Astrocyte of the cerebellum (primary cell): ENCODE results near the gene SLC12A1.
A peak's percentile ranks its signal among the peaks of the same experiment; 100 is the strongest.

Experiments
- DNase-seq: peaks from one replicate; pipeline ENCODE4 v3.0.0-alpha.2; 2011; ENCODE audit warnings: low read depth
- H3K4me3 ChIP-seq: 2 replicates; pipeline ENCODE4 v1.5.1; 2011; ENCODE audit warnings: mild to moderate bottlenecking, low read depth, low read length, moderate library complexity
- in situ Hi-C: cut with HindIII; loops from 2 replicates; pipeline ENCODE4 v1.10.0; 2017; ENCODE audit warnings: low sequenced_read_pairs
- TF ChIP-seq, protein P1 (sequence below): IDR thresholded peaks from 2 replicates; pipeline ENCODE4 v1.5.1; 2012; ENCODE audit warnings: low read length, low read depth, moderate library complexity, mild to moderate bottlenecking; ENCODE audit errors: missing control alignments

Gene SLC12A1

DNA sequence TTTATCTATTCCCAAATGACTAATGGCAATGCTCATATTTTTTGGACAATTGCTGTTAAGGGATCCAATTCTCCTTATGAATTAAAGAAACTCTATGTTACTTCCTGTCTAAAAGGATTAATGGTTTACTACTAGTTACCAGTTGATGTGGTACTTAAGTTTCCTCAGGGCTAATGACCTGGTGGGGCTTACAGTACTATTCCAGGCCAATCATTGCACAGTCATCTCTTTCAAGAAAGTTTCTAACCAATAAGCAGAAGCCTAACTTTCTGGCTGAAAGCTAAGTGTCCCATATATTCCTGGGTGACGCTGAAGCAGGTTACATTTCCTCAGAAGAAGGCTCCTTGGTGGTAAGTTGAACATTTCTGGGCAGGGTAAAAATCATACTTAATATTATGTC, at the start of gene SLC12A1:
Gene SLC12A1, plus strand, starts transcription at position 322 of the 400 bp plus-strand sequence. CDS start 1,418 bp downstream, outside the sequence.
- TF ChIP-seq, protein P1, sequence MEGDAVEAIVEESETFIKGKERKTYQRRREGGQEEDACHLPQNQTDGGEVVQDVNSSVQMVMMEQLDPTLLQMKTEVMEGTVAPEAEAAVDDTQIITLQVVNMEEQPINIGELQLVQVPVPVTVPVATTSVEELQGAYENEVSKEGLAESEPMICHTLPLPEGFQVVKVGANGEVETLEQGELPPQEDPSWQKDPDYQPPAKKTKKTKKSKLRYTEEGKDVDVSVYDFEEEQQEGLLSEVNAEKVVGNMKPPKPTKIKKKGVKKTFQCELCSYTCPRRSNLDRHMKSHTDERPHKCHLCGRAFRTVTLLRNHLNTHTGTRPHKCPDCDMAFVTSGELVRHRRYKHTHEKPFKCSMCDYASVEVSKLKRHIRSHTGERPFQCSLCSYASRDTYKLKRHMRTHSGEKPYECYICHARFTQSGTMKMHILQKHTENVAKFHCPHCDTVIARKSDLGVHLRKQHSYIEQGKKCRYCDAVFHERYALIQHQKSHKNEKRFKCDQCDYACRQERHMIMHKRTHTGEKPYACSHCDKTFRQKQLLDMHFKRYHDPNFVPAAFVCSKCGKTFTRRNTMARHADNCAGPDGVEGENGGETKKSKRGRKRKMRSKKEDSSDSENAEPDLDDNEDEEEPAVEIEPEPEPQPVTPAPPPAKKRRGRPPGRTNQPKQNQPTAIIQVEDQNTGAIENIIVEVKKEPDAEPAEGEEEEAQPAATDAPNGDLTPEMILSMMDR, result no peak

DNA sequence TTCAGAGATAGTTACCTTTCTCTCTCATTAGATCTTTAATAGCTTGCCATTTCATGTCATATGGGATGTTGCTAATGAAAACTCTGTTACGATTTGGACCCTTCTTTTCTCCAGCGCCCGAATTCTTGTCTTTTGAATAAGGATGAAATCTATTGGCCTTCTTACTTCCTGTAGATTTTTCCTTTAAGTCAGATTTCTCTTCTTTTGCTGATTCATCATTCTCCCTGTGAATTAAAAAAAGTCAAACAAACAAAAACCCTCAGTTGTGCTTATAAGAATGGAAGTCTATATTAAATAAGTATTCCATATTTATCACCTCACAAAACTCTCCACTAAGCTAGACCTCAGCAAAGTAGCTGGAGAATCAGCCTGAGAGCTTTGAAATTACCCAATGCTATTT, 37.5 kb upstream of the SLC12A1 start:
- no peak overlapping the region for H3K4me3 ChIP-seq
- TF ChIP-seq, protein P1, result no peak
- no peak for DNase-seq
- in situ Hi-C loops, result no loop called here

More for the DNA sequence above, at the start of gene SLC12A1:
- no peak for DNase-seq
- in situ Hi-C loops, result no loop called here
- no peak within 1 kb of the TSS for H3K4me3 ChIP-seq

GRCh38 chr15:48170981-48171380, 35.1 kb upstream of the SLC12A1 start:
- DNase-seq, result no peak
- TF ChIP-seq, protein P1, result no peak
- no peak overlapping the region for H3K4me3 ChIP-seq
- in situ Hi-C loops, result no loop called here

DNA sequence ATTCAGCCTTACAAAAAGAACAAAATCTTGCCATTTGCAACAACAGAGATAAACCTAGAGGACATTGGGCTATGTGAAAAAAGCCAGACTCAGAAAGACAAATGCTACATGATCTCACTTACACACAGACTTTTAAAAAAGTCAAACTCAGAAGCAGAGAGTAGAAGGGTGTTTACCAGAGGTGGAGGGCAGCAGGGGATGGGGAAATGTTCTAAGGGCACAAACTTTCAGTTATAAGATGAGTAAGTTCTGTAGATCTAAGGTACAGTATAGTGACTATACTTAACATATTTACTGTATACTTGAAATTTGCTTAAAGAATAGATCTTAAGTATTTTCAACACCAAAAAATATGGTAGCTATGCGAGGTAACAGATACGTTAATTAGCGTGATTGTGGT, 31.0 kb upstream of the SLC12A1 start:
- in situ Hi-C loops, result no loop called here
- DNase-seq, result no peak
- TF ChIP-seq, protein P1, result no peak
- H3K4me3 ChIP-seq, result no peak overlapping the region

DNA sequence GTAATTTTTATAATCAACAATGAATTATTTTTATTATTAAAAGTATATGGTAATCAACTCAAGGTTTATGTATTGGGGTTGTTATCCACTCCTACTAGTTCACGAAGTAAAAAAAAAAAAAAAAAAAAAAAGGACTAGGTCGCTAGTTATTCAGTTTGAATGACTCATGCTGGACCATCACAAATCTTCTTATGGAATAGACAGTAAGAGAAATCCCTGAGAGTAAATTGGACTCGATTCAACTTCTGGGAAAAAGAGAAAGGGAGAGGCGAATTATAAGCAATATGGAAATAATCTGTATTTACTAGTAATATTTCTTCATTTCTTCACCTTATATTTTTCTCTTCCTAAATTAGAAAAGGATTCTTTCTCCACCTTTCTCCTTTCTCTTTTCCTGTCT, 30.0 kb upstream of the SLC12A1 start:
- in situ Hi-C loops, result no loop called here
- DNase-seq, result no peak
- no peak overlapping the region for H3K4me3 ChIP-seq
- TF ChIP-seq, protein P1, result no peak

DNA sequence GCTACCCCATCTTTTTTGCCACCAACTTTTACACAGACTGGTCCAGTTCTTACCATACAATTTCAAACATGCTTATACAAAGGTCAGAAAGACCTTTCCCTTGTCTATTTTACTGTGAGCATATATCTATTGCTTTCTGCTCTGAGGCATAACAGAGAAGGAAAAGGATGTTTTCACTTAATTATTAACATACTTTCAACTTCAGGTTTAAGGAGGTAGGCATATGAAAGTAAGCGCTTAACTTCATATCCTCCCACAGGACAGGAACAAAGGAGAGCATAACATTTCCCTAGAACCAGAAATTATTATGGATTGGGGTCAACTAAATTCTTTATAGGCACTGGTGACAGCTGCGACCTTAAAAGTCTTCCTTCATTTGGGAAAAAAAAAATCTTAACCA, 29.1 kb upstream of the SLC12A1 start:
- H3K4me3 ChIP-seq, result peak overlapping the region; percentile 61
- no peak for DNase-seq
- in situ Hi-C loops, result no loop called here
- TF ChIP-seq, protein P1, result no peak

GRCh38 chr15:48177383-48177765, 28.7 kb upstream of the SLC12A1 start:
- TF ChIP-seq, protein P1, result no peak
- peak; percentile 39 for DNase-seq
- peak overlapping the region; percentile 61 for H3K4me3 ChIP-seq
- in situ Hi-C loops, result no loop called here
